ENCODE measurements around the gene IFT172.

GRCh38 chr2:27448381-27448780 is 41.2 kb downstream of the IFT172 start:
- TF ChIP-seq CTCF (IDR thresholded peaks at IDR 0.05) (no peak), POLR2A (IDR thresholded peaks at IDR 0.05) (no peak)

All from body of pancreas (tissue), 4 donors.